SU-DHL-6 (cell line): ENCODE measurements around the gene MAN2B1.

Experiments
- EZH2phosphoT487 ChIP-seq: fragments of 200-600 bp; sonication (generic), shearing (Covaris generic); conservative IDR thresholded peaks from 2 replicates; pipeline ENCODE4 v1.6.1; 2018; ENCODE audit warnings: mild to moderate bottlenecking, antibody characterized with exemption, low read length, moderate library complexity, mixed read lengths
- TF ChIP-seq, protein P1 (sequence below): fragments of 200-600 bp; sonication (generic); IDR thresholded peaks from one replicate; pipeline ENCODE4 v1.5.1; 2017; ENCODE audit warnings: antibody characterized with exemption, mild to moderate bottlenecking, low read length, moderate library complexity; ENCODE audit not compliant: insufficient read depth, poor library complexity, severe bottlenecking

DNA sequence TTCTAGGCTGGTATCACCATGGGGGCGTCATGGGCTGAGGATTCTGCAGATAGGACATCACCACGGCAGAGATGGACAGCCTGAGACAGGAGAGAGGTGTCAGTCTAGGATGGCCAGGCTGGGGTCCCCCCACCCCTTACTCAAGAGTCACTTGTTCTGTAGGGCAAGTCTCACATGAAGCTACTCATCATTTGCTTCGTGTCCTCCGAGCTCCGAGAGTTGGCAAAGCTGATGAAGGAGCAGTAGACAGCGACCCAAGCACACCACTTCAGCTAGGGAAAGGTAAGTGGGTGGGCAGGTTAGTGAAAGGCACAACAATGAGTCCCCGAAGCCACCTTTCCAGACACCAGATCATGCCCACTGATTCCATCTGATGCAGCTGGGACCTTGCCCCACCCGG is 1.8 kb upstream of the MAN2B1 start:
- TF ChIP-seq, protein P1, sequence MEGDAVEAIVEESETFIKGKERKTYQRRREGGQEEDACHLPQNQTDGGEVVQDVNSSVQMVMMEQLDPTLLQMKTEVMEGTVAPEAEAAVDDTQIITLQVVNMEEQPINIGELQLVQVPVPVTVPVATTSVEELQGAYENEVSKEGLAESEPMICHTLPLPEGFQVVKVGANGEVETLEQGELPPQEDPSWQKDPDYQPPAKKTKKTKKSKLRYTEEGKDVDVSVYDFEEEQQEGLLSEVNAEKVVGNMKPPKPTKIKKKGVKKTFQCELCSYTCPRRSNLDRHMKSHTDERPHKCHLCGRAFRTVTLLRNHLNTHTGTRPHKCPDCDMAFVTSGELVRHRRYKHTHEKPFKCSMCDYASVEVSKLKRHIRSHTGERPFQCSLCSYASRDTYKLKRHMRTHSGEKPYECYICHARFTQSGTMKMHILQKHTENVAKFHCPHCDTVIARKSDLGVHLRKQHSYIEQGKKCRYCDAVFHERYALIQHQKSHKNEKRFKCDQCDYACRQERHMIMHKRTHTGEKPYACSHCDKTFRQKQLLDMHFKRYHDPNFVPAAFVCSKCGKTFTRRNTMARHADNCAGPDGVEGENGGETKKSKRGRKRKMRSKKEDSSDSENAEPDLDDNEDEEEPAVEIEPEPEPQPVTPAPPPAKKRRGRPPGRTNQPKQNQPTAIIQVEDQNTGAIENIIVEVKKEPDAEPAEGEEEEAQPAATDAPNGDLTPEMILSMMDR: no peak
- no peak for TF ChIP-seq EZH2phosphoT487
